ENCODE measurements around the gene BCL7A. TPM values are rescaled to one million over a fixed set of nuclear protein-coding genes. Genes with fewer than 3 reads are reported as not detected.

The BCL7A gene
- total RNA-seq, 2 donors from 2014 or later, result 9.6 to 12.9 TPM

GRCh38 chr12:122062832-122063693, 41.4 kb downstream of the BCL7A start:
- no peak for DNase-seq (ENCODE audit: low spot score)
- H3K4me3 ChIP-seq, result peak overlapping the region; percentile 31

GRCh38 chr12:122063694-122064024, 42.0 kb downstream of the BCL7A start:
- Histone ChIP-seq H3K27me3 (replicated peaks; ENCODE audit: insufficient read depth) (no peaks in the 10 kb centered on the region), H3K36me3 (peaks cover 8% of the 10 kb centered on the region), H3K27ac (peak overlapping the region; percentile 87 to 89), H3K4me1 (ENCODE audit: control insufficient read depth in 1 of 2, low read depth in 2 of 2) (peaks cover 15 to 47% of the 10 kb centered on the region in 2 donors), H3K4me3 (peak overlapping the region; percentile 31), H3K9me3 (no peaks in the 10 kb centered on the region)
- no peak for ATAC-seq (ENCODE audit: insufficient number of reproducible peaks, low FRiP score, low read depth)
- no peak for DNase-seq (ENCODE audit: low spot score)
- TF ChIP-seq CTCF (IDR thresholded peaks at IDR 0.05), result no peak

More at GRCh38 chr12:122062832-122063693, 41.4 kb downstream of the BCL7A start:
- ATAC-seq (ENCODE audit: insufficient number of reproducible peaks, low FRiP score, low read depth), result peak; percentile 59
- H3K27ac ChIP-seq, result peak overlapping the region; percentile 87 to 89
- no peaks in the 10 kb centered on the region for H3K9me3 ChIP-seq
- no peaks in the 10 kb centered on the region for H3K27me3 ChIP-seq (replicated peaks; ENCODE audit: insufficient read depth)
- TF ChIP-seq CTCF (IDR thresholded peaks at IDR 0.05), result no peak
- H3K4me1 ChIP-seq (ENCODE audit: control insufficient read depth in 1 of 2, low read depth in 2 of 2), result peaks cover 15 to 42% of the 10 kb centered on the region in 2 donors
- H3K36me3 ChIP-seq, result peaks cover 8% of the 10 kb centered on the region

GRCh38 chr12:122064025-122064777, 42.5 kb downstream of the BCL7A start:
- Histone ChIP-seq H3K27me3 (replicated peaks; ENCODE audit: insufficient read depth) (no peaks in the 10 kb centered on the region), H3K9me3 (no peaks in the 10 kb centered on the region), H3K27ac (peak overlapping the region; percentile 87 to 89), H3K4me3 (no peak overlapping the region), H3K36me3 (peaks cover 4% of the 10 kb centered on the region), H3K4me1 (ENCODE audit: control insufficient read depth in 1 of 2, low read depth in 2 of 2) (peaks cover 15 to 47% of the 10 kb centered on the region in 2 donors)
- no peak for TF ChIP-seq CTCF (IDR thresholded peaks at IDR 0.05)
- ATAC-seq (ENCODE audit: insufficient number of reproducible peaks, low FRiP score, low read depth) (no peak), DNase-seq (ENCODE audit: low spot score) (no peak)

- peaks cover 15 to 47% of the 10 kb centered on the region in 2 donors for H3K4me1 ChIP-seq (ENCODE audit: control insufficient read depth in 1 of 2, low read depth in 2 of 2)
- no peak for DNase-seq (ENCODE audit: low spot score)
- H3K27me3 ChIP-seq (replicated peaks; ENCODE audit: insufficient read depth), result no peaks in the 10 kb centered on the region
- no peak for ATAC-seq (ENCODE audit: insufficient number of reproducible peaks, low FRiP score, low read depth)
- no peaks in the 10 kb centered on the region for H3K36me3 ChIP-seq
- no peak overlapping the region for H3K27ac ChIP-seq
- no peak overlapping the region for H3K4me3 ChIP-seq
- no peaks in the 10 kb centered on the region for H3K9me3 ChIP-seq
- TF ChIP-seq CTCF (IDR thresholded peaks at IDR 0.05), result no peak
These were observed 43.3 kb downstream of the BCL7A start for GRCh38 chr12:122064780-122065588.
